NCI-H1092 treated with DMSO at 0.1 percent for 48 hours (cell line): ENCODE measurements around the gene FAH.

Experiments used
- DNase-seq: peaks from one replicate; lab custom pipeline; 2025; lab: John Stamatoyannopoulos, UW

The FAH gene

DNA sequence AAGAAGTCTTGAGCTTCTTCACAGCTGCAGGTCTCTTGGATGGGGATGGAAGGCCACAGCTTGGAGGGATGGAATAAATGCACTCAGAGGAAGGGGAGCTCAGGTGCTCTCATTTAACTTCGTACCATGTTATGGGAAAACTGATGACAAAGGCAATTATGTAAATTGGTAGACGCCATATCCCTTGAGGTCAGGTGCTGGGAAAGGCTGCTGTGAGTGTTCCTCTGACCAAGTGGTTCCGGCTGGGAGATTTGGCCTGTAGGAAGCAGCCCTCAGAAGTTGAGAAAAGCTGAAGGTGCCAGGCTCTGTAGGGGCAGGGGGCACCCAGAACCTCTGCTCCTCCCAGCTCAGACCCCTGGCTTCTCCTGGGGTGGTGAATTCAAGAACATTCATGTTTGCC is 47.1 kb downstream of the FAH start:
- DNase-seq: no peak

DNA sequence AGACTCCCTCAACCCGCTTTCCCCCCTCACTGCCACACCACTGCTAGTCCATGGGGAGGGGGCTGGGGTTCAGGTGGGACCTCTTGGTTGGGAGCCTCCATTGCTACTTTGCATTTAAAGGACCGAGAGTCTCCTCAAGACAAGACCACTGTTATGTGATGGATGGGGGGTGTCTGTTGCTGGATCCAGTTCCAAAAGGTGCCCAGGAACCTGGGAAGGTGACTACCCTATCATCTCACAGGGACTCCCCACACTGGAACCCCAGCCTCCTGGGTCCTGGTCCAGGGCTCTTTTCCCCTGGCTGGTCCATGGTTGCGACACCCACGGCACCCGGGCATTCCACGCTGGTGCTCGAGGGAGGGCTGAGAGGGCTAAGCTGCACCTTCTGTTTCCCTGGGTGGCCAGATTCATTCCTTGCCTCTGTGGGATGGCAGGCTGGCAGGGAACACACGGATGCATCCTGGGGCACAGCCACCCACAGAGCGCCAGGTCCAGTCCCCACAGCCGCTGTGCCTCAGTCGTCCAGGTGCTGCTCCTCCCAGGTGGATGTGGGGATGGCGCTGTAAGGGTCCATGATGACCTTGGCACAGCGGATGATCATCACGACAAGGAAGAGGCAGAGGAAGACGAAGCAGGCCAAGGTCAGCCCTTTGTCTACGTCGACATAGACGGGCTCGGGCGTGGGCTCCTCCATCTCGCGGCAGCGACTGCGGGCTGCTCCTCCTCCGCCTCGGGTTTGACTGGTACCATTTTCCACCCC is 48.6 kb downstream of the FAH start:
- no peak for DNase-seq

DNA sequence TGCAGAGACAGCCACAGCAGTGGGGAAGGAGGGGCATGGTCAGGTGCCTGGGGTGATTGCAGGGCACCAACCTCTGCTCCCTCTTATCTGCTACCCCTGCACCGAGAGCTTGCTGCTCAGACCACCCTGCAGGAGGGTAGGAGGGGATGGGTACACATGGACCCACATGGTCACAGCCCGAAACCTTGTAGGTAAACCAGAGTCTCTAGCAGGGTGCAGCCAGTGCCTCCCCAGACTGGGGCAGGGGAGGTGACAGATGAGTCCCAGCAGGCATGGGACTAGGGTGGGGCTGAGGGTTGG is 49.2 kb downstream of the FAH start:
- DNase-seq: no peak

DNA sequence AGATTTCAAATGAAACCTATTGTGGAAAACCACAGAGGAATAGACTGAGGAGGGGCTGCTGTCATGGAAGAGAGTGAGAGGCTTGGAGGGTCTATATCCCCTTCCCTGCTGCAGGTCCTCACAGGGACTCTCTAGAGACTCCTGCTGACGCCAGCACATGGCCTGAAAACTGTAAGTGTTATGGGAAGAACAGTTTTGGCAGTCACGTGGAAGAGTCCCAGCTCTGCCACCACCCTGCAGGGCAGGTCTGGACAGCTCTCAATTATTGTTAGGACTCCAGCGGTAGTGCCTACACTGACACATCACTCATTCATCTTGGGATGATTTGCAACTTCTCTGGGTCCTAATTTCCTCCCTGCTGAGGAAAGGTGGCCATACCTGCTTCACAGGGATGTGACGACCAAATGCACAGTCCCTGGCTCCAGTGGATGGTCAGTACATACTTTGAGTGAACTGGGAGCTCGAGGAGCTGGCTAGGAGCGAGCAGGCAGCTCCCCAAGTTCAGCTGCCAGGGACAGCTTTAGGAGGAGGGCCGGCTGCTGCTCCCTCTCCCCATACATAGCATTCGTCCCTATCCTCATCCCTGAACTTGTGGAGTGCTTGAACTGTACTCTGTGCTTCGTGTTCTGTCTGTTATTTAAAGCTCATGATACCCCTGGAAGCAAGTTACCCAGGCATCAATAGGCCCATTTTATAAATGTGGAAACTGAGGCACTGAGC is 50.0 kb downstream of the FAH start:
- no peak for DNase-seq

- DNase-seq: no peak
Observed at GRCh38 chr15:80203361-80203885, 50.6 kb downstream of the FAH start.

GRCh38 chr15:80204231-80204630 is 51.4 kb downstream of the FAH start:
- no peak for DNase-seq

DNA sequence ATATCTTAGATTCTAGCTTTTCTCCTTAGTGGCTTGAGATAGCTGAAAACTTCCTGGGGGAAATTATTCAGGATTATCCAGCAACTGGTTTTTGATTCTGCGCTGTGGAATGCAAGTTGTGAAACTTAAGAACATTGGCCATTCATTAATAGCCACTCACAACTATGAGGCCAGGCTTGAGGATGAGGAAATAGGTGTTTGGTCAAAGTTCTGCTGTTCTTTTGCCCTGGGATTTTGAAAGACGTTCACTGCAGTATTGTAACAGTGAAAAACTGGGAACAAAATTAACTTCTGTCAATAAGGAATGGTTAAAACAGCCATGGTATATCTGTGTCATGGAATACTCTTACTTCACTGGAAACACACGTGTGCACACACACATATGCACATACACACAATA is 55.1 kb downstream of the FAH start:
- DNase-seq: no peak

- no peak for DNase-seq
Observed at GRCh38 chr15:80208758-80209734, 56.2 kb downstream of the FAH start.

DNA sequence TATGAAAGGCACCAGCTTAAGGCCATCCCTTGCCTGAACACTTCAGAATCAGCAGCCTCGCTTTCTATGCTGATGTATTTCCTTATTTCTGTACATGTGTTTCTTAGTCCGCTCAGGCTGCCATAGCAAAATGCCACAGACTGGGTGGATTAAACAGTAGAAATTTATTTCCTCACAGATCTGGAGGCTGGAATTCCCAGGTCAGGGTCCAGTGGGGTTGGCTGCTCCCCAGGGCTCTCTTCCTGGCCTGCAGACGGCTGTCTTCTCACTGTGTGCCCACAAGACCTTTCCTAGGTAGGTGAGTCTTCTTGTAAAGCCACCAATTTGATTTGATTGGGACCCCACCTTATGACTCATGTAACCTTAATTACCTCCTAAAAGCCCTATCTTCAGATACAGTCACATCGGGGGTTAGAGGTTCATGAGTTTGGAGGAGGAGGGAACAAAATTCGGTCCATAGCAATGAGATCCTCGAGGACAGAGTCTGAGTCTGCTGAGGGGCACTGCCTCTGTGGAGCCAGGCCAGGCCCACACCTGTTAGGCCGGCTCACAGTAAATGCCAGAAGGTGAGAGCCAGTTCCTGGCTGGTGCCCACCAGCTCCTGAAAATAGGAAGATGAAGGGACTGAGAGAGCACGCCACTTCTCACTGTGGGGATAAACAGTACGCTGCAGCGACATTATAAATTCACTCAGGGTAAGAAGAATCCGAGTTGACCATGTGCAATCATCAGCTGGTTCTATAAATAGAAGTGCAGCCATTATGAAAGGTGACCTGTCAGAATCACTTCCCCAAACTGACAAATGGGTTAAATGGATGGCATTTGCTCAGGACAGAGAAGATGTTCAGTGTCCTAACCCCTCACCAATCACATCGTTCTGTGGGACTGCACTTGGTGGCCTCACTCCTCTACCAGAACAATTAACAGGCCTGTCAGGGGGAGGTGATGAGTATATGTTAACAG is 58.1 kb downstream of the FAH start:
- no peak for DNase-seq

DNA sequence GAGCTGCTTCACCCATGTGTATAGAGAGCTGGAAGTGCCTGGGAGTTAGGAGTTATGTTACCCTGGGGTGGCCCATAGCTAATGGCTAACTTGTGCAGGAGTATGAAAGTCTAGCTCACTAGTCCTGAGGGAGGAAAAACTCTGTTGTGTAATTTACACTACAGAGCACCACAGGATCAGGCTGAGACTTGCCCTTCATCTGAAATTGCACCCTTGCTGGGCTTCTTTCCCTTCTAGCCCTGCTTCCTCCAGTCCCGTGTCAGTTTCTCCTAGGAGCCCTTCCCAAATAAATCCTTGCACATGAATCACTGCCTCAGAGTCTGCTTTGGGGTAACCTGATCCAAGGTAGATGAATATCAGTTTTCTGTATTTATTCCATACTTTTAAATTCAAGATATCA is 59.2 kb downstream of the FAH start:
- no peak for DNase-seq

GRCh38 chr15:80214910-80215309 is 62.1 kb downstream of the FAH start:
- no peak for DNase-seq

DNA sequence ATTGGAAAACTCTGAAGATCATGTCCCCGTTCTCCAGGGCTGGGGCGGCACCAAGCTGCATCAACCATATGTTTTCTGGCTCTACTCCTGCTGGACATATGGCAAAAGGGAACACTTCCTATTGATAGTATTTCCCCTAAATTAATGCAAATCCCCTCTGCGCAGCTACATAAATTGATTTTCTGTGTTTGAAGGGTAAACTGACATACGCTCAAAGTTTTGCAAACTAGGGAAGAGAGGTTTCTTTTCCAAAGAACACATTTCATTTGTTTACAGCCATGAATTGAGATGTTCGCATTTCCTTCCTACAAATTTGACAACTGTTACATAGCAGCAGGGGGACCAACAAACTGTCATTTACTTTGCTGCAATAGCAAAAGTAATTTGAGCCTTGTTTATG is 63.3 kb downstream of the FAH start:
- DNase-seq: no peak

- DNase-seq: no peak
Observed at GRCh38 chr15:80216911-80217310, 64.1 kb downstream of the FAH start.

GRCh38 chr15:80217327-80217900 is 64.6 kb downstream of the FAH start:
- no peak for DNase-seq

- DNase-seq: no peak
Observed at GRCh38 chr15:80219955-80220354, 67.2 kb downstream of the FAH start.

DNA sequence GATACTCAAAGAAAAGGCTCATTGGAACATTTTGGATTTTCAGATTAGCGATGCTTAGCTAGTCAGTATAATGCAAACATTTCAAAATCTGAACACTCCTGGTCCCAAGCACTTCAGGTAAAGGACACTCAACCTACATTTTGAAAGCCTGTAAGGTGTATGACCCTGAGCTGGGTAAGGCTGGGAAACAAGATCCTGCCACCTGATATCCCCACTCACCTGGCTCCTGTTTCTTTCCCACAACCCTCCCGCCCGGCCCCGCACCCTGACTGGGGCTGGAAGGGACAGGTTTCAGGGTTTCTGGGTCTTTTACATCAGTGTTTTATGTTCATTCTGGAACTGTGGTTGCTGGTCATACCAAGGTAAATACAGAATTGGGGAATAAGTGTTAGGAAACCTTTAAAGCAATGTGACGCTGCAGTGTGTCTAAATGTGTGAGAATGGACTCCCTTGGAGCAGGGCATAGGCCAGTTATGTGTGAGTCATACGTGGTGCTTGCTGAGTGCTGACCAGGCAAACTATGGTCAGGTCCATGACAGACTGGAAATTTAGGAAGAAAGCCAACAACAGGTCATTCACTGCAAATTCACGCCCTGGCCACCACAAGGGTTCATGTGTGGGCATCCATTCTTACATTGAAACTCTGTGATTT is 76.3 kb downstream of the FAH start:
- DNase-seq: no peak

DNA sequence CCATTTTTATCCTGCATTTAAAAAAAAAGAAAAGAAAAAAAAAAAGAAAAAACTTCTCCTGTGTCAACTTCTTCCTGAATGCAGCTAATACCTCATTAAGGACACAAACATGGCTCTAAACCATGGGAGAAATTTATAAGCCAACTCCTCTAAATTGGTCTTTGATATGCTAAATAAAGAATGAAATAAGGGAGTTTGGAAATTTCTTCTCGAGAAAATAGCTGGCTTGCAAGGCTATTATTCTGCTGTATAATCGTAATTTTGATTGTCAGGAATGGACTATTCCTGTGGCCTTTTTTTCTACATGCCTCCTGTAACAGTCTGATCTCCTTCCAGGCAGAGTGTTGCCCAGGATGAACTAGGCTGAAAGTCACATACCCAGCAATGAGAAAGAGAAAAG is 78.6 kb downstream of the FAH start:
- DNase-seq: no peak

DNA sequence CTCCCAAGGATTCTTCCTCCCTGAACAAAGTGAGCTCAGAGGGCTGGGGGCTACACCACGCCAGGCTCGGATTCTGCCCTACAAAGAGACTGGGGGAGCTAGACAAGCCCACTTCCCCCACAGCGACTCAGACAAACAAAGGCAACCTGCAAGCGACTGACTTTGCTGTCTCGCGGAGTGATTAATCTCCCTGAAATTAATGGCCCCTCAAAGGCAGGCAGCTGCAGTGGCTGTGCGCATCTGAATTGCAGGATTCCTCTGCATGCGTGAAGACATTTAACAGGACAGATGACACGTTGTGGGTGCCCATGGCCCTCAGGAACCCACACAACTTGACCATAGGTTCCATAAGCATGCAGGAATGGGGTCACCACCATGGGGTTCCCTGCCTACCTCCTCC is 80.8 kb downstream of the FAH start:
- no peak for DNase-seq

- DNase-seq: no peak
Observed at GRCh38 chr15:80234883-80235282, 82.1 kb downstream of the FAH start.
